Stimulated activated naive CD8-positive, alpha-beta T cell treated with anti-CD3 and anti-CD28 coated beads, Interleukin-15, Interleukin-2, amounts not matched to agents 100 U/mL and 50 U/mL, for 24 hours (primary cell): ENCODE data around the gene LRRC32.

Source experiments
- ATAC-seq: fragments of 150-1000 bp; cut with Tn5 transposase; one replicate; pipeline ENCODE4 v1.10.0; 2021
- DNase-seq: peaks from one replicate; pipeline ENCODE4 v3.0.0; 2021

The LRRC32 gene

GRCh38 chr11:76680518-76681425 lies 10.2 kb upstream of the LRRC32 start:
- DNase-seq (peak; percentile 83), ATAC-seq (peak; percentile 77)

DNA sequence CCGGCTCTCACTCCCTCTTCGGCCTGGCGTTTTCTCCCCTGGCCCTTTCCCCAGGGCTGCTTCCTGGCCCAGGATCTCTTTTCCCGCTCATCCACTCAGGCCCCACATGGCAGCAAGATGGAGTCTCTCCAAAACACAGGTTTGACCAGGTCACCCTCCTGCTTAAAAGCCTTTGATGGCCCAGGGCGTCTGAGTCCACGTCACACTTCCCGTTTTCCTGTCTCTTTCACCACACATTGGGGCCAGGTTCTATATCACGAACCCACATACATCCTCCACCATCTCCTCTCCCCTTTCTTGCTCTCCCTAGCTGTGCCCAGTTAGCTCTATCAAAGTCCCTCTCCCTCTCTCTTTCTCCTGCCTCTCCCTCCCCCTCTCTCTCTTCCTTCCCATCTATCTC lies 7.8 kb upstream of the LRRC32 start:
- DNase-seq (no peak), ATAC-seq (no peak)

DNA sequence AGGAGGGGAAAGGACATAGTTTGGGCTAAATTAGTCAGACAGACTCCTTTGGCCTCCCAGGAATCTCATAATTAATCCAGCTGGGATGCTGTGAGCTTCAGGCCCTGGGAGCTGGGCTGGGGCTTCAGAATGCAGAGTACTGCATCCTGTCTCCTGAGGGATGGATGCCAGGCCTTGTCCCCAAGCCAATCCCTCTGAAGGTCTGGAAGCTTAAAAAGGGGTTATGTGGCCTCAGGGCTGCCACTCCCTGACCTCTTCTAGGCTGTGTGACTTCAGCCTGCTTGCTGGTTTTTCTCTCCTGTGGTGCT lies 6.9 kb upstream of the LRRC32 start:
- no peak for ATAC-seq

GRCh38 chr11:76676636-76677457 lies 6.3 kb upstream of the LRRC32 start:
- ATAC-seq (no peak), DNase-seq (no peak)

More for the DNA sequence above, 6.9 kb upstream of the LRRC32 start:
- no peak for DNase-seq

DNA sequence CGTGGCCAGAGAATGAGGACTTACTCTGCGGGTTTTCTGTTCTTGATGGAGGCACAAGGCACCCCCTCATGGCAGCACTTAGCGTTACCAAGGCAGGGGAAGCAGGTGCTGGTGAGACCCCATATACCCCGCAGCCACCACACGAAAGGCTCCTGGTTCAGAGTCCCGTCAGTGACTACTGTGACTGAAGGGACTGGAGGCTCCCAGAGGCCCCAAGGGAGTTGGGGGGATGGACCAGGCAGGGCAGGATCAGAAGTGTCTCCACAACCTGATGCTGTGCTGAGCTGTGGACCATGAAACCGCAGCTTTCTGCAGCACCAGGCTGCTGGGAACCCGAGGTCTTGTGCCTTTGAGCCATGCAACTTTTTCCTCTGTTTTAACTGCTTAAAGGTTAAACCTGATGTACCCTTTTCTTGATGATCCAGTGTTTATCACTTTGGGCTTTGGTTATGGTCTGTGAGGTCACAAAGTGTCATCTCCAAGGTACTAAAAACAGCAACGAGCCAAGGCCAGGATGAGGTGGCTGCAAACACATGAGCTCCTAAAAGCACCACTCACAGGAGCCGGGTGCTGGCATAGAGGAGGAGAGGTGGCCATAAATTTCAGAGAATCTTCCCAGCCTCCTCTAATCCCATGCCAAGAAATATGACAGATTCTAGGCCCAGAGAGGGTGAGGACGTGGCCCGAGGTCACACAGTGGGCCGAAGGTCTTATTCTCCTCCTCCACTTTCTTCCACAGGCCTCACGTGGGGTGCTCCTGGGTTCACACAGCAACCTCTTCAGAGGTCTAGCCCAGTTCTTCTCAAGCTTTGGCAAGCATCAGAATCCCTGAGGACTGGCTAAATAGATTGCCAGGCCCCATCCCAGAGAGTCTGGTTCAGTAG lies 4.2 kb upstream of the LRRC32 start:
- ATAC-seq (peak; percentile 50), DNase-seq (peak; percentile 46)

- ATAC-seq (peak; percentile 9), DNase-seq (no peak)
These were observed 2.9 kb upstream of the LRRC32 start for GRCh38 chr11:76673176-76674142.

DNA sequence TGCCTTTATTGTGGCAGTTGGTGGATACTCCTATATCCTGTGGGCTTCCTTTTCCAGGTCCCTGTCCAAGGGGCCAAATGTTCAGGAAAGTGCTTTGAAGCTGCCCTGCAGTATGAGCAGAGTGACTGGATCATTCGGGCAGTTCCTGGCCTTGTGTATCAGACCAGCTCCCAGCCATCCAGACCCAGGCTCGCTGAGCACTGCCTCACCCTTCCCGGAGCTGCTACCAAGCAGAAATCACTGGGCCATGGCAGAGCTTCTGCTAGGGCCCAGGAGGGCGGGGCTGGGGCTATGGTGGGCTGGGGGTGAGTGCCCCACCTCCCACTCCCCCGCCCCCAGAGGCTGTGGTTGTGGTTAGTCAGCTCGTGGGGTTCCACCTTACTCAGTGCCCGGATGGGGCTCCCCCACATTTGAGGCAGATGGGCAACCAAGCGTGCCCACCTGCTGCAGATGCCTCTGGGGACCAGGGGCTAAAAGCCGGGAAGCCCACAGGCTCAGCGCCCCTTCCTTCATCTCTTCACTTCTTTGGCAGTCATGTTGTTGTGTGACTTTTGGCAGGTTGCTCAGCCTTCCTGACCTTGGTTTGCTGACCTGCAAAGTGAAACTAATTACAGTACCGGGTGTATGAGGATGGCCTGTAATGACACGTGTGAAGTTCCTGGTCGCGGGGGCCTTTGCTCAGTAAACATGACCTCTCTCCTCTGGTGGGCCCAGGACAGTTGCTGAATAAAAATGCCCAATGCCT lies 2.1 kb upstream of the LRRC32 start:
- ATAC-seq: peak; percentile 46
- DNase-seq: peak; percentile 81

DNA sequence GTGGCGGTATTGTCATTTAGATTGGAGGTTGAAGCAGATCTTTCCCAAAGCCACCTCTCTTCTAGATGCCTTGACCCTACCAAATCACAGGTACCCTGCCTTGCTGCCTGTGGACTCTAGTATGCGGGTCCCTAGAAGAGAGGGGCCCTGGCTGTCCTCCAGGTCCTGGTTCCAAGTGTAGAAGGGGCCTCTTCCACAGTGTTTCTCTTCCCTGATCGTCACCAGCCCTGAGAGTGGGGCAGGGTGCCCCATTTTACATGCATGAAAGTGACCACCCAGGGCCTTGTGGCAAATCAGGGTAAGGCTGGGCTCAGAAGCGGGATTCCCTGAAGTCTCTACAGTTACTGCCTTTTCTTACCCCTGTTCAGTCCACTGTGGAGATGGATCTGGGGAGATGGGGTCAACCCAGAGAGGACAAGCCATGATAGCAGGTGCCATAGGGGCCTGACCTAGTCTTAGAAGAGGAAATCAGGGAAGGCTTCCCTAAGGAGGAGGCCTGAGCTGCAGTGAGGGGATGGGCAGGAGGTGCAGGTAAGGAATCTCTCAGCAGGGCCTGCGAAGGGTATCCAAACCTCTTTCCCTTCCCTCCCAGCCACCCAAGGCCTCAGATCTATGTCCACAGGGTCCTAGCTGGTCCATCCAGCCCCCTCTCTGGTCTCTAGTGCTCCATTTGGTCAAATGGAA lies 1.2 kb upstream of the LRRC32 start:
- no peak for DNase-seq
- no peak for ATAC-seq

DNA sequence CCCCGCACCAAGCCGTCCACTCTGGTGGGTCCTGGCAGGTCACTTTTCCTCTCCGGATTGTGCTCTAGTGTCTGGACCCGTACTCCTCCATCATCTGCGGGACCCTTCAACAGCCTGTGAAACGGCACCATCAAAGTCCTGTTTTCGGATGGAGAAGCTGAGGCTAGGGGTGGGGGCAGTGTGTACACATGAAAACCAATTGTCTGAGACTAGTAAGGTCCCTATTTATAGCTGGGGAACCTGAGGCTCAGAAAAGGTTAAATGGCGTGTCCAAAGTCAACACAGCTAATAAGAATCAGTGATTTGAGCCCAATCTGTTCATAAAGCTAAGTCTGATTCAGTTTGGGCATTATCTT lies 668 bp upstream of the LRRC32 start:
- DNase-seq (no peak), ATAC-seq (no peak)

DNA sequence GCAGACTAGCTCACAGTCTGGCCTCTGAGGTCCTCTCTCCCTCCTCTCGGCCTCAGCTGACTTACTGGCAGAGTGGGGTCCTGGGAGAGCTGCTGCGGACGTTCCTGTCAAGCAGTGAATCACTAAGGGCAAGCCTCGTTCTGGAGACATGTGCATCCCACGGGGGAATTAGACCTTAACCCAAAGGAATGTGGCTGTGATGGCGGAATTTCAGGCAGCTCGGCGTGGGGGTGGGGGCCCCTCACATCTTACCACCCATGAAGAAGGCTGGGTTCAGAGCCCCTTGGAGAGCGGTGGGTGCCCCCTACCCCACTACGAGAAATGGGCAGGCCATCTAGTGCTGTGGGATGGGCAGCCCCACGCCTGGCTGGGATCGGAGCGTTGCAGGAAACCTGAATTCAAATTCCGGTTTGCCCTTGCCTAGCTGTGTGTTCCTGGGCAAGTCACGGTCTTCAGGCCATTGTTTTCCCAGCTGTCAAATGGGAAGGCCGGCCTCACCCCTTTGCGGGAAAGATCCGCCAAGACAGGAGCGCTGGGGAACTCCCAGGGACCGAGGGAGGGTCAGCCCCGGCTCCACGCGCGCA lies 554 bp downstream of the LRRC32 start:
- no peak for ATAC-seq

DNA sequence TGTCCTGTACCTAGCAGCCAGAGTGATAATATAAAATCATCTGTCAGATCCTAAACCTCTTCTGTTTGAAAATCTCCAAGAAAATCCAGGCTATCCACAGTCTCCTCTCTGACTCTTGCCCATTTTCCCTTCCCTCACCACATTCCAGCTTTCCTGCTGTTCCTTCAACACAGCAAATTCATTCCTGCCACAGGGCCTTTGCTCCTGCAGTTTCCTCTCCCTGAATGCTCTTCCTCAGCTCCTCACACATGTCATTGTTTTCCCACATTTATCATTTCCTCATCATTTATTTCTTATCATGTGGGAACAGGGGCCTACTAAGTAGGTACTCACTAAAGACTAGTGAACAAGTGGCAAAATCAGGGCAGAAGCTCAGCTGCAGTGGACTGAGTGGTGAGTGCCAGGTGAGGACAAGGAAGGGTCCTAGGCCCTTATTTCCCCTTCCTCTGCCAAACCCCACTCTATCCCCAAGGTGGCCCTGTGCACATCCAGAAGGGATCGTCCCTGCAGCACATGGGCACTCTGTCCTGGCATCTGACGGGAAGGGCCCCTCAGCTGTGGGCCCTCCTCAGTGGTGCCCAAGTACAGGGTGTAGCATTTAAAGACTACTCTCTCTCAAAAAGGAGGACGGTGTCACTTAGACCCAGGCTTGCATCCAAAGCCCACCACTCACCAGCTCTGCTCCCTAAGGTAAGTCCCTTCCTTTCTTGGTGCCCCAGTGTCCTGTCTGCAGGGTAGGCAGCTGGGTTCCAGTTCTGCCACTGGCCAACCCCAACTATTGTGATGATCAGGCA lies 2.0 kb downstream of the LRRC32 start:
- ATAC-seq (no peak), DNase-seq (peak; percentile 3)

More for the DNA sequence above, 554 bp downstream of the LRRC32 start:
- DNase-seq: no peak

DNA sequence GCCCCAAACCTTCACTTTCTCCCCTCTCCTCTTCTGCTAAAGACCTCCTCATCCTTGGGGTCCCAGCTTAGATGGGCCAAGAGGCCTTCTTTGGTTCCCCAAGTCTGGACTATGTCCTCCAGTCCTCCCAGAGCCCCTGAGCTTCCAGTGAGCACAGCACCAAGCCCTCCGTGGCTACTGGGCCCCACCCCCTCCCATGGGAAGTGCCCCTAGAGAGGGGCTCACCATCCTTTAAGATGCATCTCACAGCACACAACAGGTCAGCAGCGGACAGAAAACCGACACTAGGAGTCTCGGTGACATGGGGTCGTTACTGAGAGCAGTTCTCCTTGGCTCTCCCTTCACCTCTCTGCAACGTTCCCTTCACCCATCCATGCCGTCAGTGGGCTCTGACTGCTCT lies 2.7 kb downstream of the LRRC32 start:
- peak; percentile 1 for DNase-seq
- ATAC-seq: no peak

DNA sequence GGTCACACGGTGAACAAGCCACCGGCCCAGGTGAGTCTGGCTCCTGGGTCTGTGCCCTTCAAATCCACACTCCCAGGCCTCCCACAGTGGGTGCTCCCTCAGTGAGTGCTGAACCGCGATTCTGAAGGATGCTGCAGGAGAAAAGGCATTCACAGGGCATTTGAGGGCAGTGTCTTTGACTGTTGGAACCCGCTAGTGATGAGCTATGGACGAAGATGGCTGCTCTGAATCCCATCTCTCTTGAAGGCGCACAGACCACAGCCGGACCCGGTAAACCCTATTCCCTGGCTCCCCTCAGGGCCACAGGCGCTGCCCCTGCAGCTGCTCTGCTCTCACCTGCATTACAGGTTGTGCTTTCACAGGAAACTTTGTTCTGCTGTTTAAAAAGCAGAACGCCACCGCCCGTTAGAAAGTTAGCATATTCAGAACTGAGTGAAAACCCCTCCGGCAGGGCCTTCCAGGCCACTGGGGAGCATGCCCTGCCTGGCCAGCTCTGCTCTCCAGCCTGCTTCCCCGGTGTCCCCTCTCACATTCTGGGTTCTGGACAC lies 3.2 kb downstream of the LRRC32 start:
- DNase-seq (no peak), ATAC-seq (no peak)

- ATAC-seq (no peak), DNase-seq (no peak)
These were observed 3.7 kb downstream of the LRRC32 start for GRCh38 chr11:76666830-76667229.

GRCh38 chr11:76666408-76666807 lies 4.1 kb downstream of the LRRC32 start:
- ATAC-seq: no peak

GRCh38 chr11:76665921-76666351 lies 4.6 kb downstream of the LRRC32 start:
- ATAC-seq (no peak), DNase-seq (no peak)

More at GRCh38 chr11:76666408-76666807, 4.1 kb downstream of the LRRC32 start:
- DNase-seq: no peak

- no peak for DNase-seq
- no peak for ATAC-seq
These were observed 5.4 kb downstream of the LRRC32 start for GRCh38 chr11:76665172-76665571.

DNA sequence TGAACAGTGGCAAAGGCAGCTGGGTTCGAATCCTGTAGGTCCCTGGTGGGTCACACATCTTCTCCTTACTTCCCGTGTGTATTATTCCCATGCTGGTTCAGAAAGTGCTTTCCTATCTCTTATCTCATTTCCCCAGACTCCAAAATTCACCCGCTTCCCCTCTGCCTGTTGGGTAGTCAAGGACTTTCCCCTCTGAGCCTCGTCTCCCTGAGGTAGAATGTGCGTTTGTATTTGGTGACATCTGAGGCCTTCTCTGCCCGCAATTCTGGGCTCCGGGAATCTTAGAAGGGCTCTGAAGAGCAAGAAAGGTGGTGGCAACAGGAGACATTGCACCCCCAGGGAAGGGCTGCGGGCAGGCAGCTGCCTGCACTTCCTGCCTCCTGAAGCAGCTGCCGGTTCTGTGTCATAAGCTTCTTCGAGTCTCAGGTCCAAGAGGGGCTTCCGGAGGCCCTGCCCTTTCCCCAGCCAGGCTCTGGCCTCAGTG lies 5.9 kb downstream of the LRRC32 start:
- peak; percentile 33 for DNase-seq
- no peak for ATAC-seq
